ENCODE measurements around the gene SPP1.

SPP1 gene

GRCh38 chr4:87941537-87942392 lies 33.7 kb upstream of the SPP1 start:
- POLR2A ChIA-PET (ENCODE audit: low non-redundant PET), result no interaction called here
- no peak for TF ChIP-seq CTCF (conservative IDR thresholded peaks at IDR 0.05; ENCODE audit: low read depth)
- H3K27ac ChIP-seq, result no peak overlapping the region
- CTCF ChIA-PET, result no interaction called here
- no peak for DNase-seq (ENCODE audit: low spot score)

GRCh38 chr4:87943660-87944149 lies 31.8 kb upstream of the SPP1 start:
- ChIA-PET POLR2A (ENCODE audit: low non-redundant PET) (no interaction called here), CTCF (no interaction called here)
- DNase-seq (ENCODE audit: low spot score), result no peak
- no peak overlapping the region for H3K27ac ChIP-seq
- no peak for TF ChIP-seq CTCF (conservative IDR thresholded peaks at IDR 0.05; ENCODE audit: low read depth)

DNA sequence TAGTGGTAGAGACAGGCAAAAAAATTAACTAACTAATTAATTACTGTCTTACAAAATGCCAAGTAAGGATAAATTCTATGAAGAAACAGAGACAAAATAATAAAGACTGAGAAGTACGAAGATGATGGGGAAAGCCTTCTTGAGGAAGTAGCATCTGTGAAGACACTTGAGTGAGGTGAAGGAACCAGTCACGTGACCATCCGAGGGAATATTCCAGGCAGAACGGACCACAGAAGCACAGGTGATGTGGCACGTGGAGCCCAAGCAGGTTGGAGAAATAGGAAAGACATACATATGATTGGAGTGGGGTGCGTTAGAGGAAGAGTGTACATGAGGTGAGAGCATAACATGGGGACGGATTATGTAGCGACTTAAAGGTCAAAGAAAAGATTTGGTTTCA lies 30.5 kb upstream of the SPP1 start:
- H3K27ac ChIP-seq, result no peak overlapping the region
- no peak for DNase-seq (ENCODE audit: low spot score)
- POLR2A ChIA-PET (ENCODE audit: low non-redundant PET), result no interaction called here
- CTCF ChIA-PET, result no interaction called here
- TF ChIP-seq CTCF (conservative IDR thresholded peaks at IDR 0.05; ENCODE audit: low read depth), result no peak

- ChIA-PET POLR2A (ENCODE audit: low non-redundant PET) (no interaction called here), CTCF (no interaction called here)
- no peak overlapping the region for H3K27ac ChIP-seq
- no peak for DNase-seq (ENCODE audit: low spot score)
- TF ChIP-seq CTCF (conservative IDR thresholded peaks at IDR 0.05; ENCODE audit: low read depth), result no peak
Observed at GRCh38 chr4:87946766-87947165, 28.7 kb upstream of the SPP1 start.

DNA sequence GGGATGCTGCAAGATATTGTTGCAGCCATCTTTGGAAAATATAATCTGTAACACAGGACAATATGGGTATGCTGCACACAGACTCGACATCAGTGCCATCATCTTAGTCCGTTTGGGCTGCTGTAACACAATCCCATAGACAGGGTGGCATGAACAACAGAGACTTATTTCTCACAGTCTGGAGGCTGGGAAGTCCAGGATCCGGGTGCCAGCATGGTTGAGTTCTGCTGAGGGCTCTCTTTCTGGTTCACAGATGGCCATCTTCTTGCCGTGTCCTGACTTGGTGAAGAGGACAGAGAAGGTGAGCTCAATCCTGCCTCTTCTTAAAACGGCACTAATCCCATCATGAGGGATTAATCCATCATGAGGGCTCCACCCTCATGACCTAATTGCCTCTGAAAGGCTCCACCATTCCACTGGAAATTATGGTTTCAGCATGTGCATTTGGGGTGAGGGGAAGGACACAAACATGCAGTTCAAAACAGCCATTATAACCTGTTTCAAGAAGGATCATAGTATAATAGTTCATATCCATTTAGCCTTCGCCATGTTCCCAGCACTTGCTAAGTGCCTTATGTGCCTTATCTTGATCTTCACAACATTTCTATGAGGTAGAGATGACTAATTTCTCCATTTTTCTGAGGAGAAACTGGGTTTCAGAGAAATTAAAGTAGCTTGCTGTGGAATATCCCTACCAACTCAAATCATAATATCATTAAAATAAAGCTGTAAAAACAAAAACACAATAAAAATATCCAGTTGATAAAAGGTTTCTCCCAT lies 27.9 kb upstream of the SPP1 start:
- ChIA-PET POLR2A (ENCODE audit: low non-redundant PET) (no interaction called here), CTCF (interaction anchor here (0.6 kb wide), 1 partner anchor 270 kb away, joined by 3 read pairs; no protein-coding TSS in a partner anchor)
- TF ChIP-seq CTCF (conservative IDR thresholded peaks at IDR 0.05; ENCODE audit: low read depth), result no peak
- H3K27ac ChIP-seq, result no peak overlapping the region
- no peak for DNase-seq (ENCODE audit: low spot score)

GRCh38 chr4:87949961-87950360 lies 25.6 kb upstream of the SPP1 start:
- ChIA-PET CTCF (no interaction called here), POLR2A (ENCODE audit: low non-redundant PET) (no interaction called here)
- peak; percentile 22 for DNase-seq (ENCODE audit: low spot score)
- H3K27ac ChIP-seq, result no peak overlapping the region
- TF ChIP-seq CTCF (conservative IDR thresholded peaks at IDR 0.05; ENCODE audit: low read depth), result no peak
